ENCODE data around the gene TMEM184B.

DNA sequence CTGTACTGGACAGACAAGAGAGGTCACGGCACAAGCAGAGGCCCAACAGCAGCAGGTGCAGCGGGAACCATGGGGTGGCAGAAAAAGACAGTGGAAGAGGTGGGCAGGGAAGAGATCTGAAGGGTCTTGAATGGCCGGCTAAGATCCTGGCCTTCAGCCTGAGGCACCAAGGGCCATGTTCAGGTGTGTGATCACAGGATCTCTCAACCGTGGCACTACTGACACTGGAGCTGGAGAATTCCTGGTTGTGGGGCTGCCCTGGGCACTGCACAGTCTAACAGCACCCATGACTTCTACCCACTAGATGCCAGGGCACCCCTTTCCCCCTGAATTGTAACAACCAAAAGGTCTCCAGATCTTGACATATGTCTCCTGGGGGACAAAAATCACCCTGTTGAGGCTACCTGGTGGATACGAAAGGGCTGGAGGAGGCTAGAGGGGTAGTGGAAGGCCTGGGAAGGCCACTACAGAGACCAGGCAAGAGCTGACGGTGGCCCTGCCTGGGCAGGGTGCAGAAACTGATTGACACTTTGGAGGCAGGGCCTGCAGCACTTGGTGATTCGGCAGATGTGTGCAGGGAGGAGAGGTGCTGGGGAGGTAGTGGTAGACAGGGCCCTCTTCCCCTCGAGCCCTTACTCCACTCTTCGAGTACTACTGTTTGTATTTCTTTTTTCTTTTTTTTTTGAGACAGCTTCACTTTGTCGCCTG is 36.1 kb upstream of the TMEM184B start:
- TF ChIP-seq PATZ1 (CRISPR knock-in tag; IDR thresholded peaks at IDR 0.05; ENCODE audit: borderline replicate concordance) (no peak), OSR1 (CRISPR knock-in tag; IDR thresholded peaks at IDR 0.05) (no peak), TOX (CRISPR knock-in tag; IDR thresholded peaks at IDR 0.05; ENCODE audit: borderline replicate concordance) (no peak), ZNF565 (CRISPR knock-in tag; conservative IDR thresholded peaks at IDR 0.05; ENCODE audit: low read depth) (no peak), RARB (CRISPR knock-in tag; IDR thresholded peaks at IDR 0.05) (no peak), ZFP3 (CRISPR knock-in tag; IDR thresholded peaks at IDR 0.05) (no peak), ZNF8 (CRISPR knock-in tag; IDR thresholded peaks at IDR 0.05) (no peak), ZNF70 (CRISPR knock-in tag; IDR thresholded peaks at IDR 0.05) (no peak), POU6F1 (CRISPR knock-in tag; IDR thresholded peaks at IDR 0.05; ENCODE audit: borderline replicate concordance, low read depth) (no peak), ARNTL (CRISPR knock-in tag; IDR thresholded peaks at IDR 0.05; ENCODE audit: borderline replicate concordance, low read depth) (no peak), TSHZ2 (CRISPR knock-in tag; IDR thresholded peaks at IDR 0.05) (no peak), CSRNP3 (CRISPR knock-in tag; IDR thresholded peaks at IDR 0.05) (no peak)
- TF ChIP-seq, protein P1, sequence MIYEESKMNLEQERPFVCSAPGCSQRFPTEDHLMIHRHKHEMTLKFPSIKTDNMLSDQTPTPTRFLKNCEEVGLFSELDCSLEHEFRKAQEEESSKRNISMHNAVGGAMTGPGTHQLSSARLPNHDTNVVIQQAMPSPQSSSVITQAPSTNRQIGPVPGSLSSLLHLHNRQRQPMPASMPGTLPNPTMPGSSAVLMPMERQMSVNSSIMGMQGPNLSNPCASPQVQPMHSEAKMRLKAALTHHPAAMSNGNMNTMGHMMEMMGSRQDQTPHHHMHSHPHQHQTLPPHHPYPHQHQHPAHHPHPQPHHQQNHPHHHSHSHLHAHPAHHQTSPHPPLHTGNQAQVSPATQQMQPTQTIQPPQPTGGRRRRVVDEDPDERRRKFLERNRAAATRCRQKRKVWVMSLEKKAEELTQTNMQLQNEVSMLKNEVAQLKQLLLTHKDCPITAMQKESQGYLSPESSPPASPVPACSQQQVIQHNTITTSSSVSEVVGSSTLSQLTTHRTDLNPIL (CRISPR knock-in tag; IDR thresholded peaks at IDR 0.05; ENCODE audit: low read depth): no peak
